GM18951 (cell line): Measurements from ENCODE around the gene NFATC2IP.
"Not testable (repeated sequence)": the region's sequence is repeated elsewhere in the genome, so short reads cannot be mapped to it uniquely, and the experiment has no call there.

ENCODE experiments used
- POLR2A ChIP-seq: IDR thresholded peaks from 4 replicates; pipeline ENCODE4 v1.6.1; 2011; ENCODE audit warnings: mild to moderate bottlenecking; ENCODE audit not compliant: insufficient read length, insufficient read depth; ENCODE audit errors: extremely low read depth
- in situ Hi-C: fragments of 300-500 bp; cut with MboI; formaldehyde crosslinking; loops from one replicate; pipeline ENCODE4 v1.12.0; 2022; ENCODE audit warnings: low sequenced_read_pairs, mixed read lengths, inconsistent platforms; ENCODE audit not compliant: unreplicated experiment

NFATC2IP gene

GRCh38 chr16:28985211-28986041 lies 34.7 kb downstream of the NFATC2IP start:
- TF ChIP-seq POLR2A: no peak
- in situ Hi-C loops: no loop called here

- in situ Hi-C loops: no loop called here
- no peak for TF ChIP-seq POLR2A
These were observed 35.3 kb downstream of the NFATC2IP start for GRCh38 chr16:28986046-28986445.

- in situ Hi-C loops: no loop called here
- TF ChIP-seq POLR2A: no peak
These were observed 35.8 kb downstream of the NFATC2IP start for GRCh38 chr16:28986492-28986891.

- TF ChIP-seq POLR2A: no peak
- in situ Hi-C loops: no loop called here
These were observed 36.6 kb downstream of the NFATC2IP start for GRCh38 chr16:28987170-28987853.

GRCh38 chr16:28989363-28989762 lies 38.6 kb downstream of the NFATC2IP start:
- no peak for TF ChIP-seq POLR2A
- in situ Hi-C loops: no loop called here

- no peak for TF ChIP-seq POLR2A
- in situ Hi-C loops: no loop called here
These were observed 39.8 kb downstream of the NFATC2IP start for GRCh38 chr16:28990375-28991040.

GRCh38 chr16:28991687-28992086 lies 41.0 kb downstream of the NFATC2IP start:
- no peak for TF ChIP-seq POLR2A
- in situ Hi-C loops: no loop called here

GRCh38 chr16:28992496-28992895 lies 41.8 kb downstream of the NFATC2IP start:
- no peak for TF ChIP-seq POLR2A
- in situ Hi-C loops: no loop called here

- in situ Hi-C loops: no loop called here
- no peak for TF ChIP-seq POLR2A
These were observed 48.1 kb downstream of the NFATC2IP start for GRCh38 chr16:28998837-28999236.

GRCh38 chr16:28999577-28999976 lies 48.8 kb downstream of the NFATC2IP start:
- in situ Hi-C loops: no loop called here
- TF ChIP-seq POLR2A: no peak

- TF ChIP-seq POLR2A: no peak
- in situ Hi-C loops: no loop called here
These were observed 49.3 kb downstream of the NFATC2IP start for GRCh38 chr16:29000019-29000418.

GRCh38 chr16:29004496-29005139 lies 53.9 kb downstream of the NFATC2IP start:
- in situ Hi-C loops: not testable (repeated sequence)

GRCh38 chr16:29007730-29008593 lies 57.2 kb downstream of the NFATC2IP start:
- in situ Hi-C loops: no loop called here
- no peak for TF ChIP-seq POLR2A
